A549 (cell line): Measurements from ENCODE around the gene PYGB. TPM values are rescaled to one million over a fixed set of nuclear protein-coding genes. Genes with fewer than 3 reads are reported as not detected.

Experiments used
- ATAC-seq, 2 experiments: fragments of 200-7000 bp in 1 of 2; fragments of >200 bp in 1 of 2; cut with Nextera tagmentation in 1 of 2; cut with Tn5 transposase in 1 of 2; 3 replicates each; pipeline versions ENCODE4 v1.8.0 to v1.9.1; 2018 to 2020; ENCODE audit warnings: mild to moderate bottlenecking in 1 of 2, moderate library complexity in 1 of 2
- CTCF ChIA-PET: fragments of 300-600 bp; sonication (Branson Sonifier 250); formaldehyde crosslinking; extraction: SDS; loops from one replicate; lab custom pipeline; 2021; ENCODE audit warnings: antibody characterized with exemption, inconsistent platforms; lab: Yijun Ruan, JAX
- POLR2A ChIA-PET: fragments of 350-600 bp; formaldehyde crosslinking; extraction: SDS; loops from one replicate; lab custom pipeline; 2021; ENCODE audit warnings: antibody characterized with exemption, inconsistent platforms; lab: Yijun Ruan, JAX
- DNase-seq, 2 experiments: peaks; one replicate each; pipeline versions ENCODE4 v3.0.0 to v3.0.0-alpha.2; 2011 to 2016; ENCODE audit warnings: low read depth in 1 of 2, low spot score in 1 of 2
- FAIRE-seq: peaks from 2 replicates; lab custom pipeline; 2011; peaks lifted over from hg19 to GRCh38; lab: Jason Lieb, UNC
- H3K27ac ChIP-seq, 2 experiments: fragments of >200 bp; sonication (Bioruptor Twin); formaldehyde crosslinking; 3 replicates each; pipeline ENCODE4 v1.5.1; 2016 to 2017
- H3K4me1 ChIP-seq: fragments of >200 bp; sonication (Bioruptor Twin); formaldehyde crosslinking; 3 replicates; pipeline ENCODE4 v1.6.1; 2016
- H3K4me2 ChIP-seq: fragments of >200 bp; sonication (Bioruptor Twin); formaldehyde crosslinking; 3 replicates; pipeline ENCODE4 v1.6.1; 2016
- H3K4me3 ChIP-seq: fragments of >200 bp; sonication (Bioruptor Twin); formaldehyde crosslinking; 3 replicates; pipeline ENCODE4 v1.5.1; 2016
- H3K9me3 ChIP-seq: fragments of >200 bp; sonication (Bioruptor Twin); formaldehyde crosslinking; 3 replicates; pipeline ENCODE4 v1.6.1; 2016
- ATOH8 ChIP-seq: fragments of 250-450 bp; sonication (Bioruptor Pico); IDR thresholded peaks from 2 replicates; pipeline ENCODE4 v1.5.0; 2020; ENCODE audit warnings: low read depth, mild to moderate bottlenecking, moderate library complexity
- CBX2 ChIP-seq: fragments of 200-600 bp; sonication (generic); IDR thresholded peaks from 2 replicates; pipeline ENCODE4 v1.6.1; 2016; ENCODE audit warnings: low read depth, mild to moderate bottlenecking, borderline replicate concordance
- CBX8 ChIP-seq: fragments of 200-600 bp; sonication (generic); IDR thresholded peaks from 2 replicates; pipeline ENCODE4 v1.6.1; 2016
- CHD4 ChIP-seq: fragments of 200-600 bp; sonication (generic); IDR thresholded peaks from 2 replicates; pipeline ENCODE4 v1.6.1; 2016; ENCODE audit warnings: antibody characterized with exemption, mild to moderate bottlenecking, borderline replicate concordance
- E2F6 ChIP-seq: IDR thresholded peaks from 2 replicates; pipeline ENCODE4 v1.6.1; 2012; ENCODE audit warnings: low read depth, borderline replicate concordance
- EHF ChIP-seq: fragments of 250-450 bp; sonication (Bioruptor Pico); IDR thresholded peaks from 2 replicates; pipeline ENCODE4 v1.5.0; 2020; ENCODE audit warnings: mild to moderate bottlenecking
- EHMT2 ChIP-seq: fragments of 200-600 bp; sonication (generic); IDR thresholded peaks from 2 replicates; pipeline ENCODE4 v1.6.1; 2016; ENCODE audit warnings: antibody characterized with exemption, low read depth, mild to moderate bottlenecking, moderate library complexity
- FOSL2 ChIP-seq, 2 experiments: fragments of 450-650 bp in 1 of 2; fragments of >200 bp in 1 of 2; sonication (Bioruptor Twin) in 1 of 2; formaldehyde crosslinking; IDR thresholded peaks; 2 replicates each; pipeline versions ENCODE4 v1.5.0 to v1.6.1; 2016 to 2020; ENCODE audit warnings: mild to moderate bottlenecking in 1 of 2, moderate library complexity in 1 of 2
- HDAC2 ChIP-seq: fragments of 200-600 bp; sonication (generic); IDR thresholded peaks from 2 replicates; pipeline ENCODE4 v1.6.1; 2016
- MAX ChIP-seq: IDR thresholded peaks from 2 replicates; pipeline ENCODE4 v1.6.1; 2012
- NR3C1 ChIP-seq: fragments of >200 bp; sonication (Bioruptor Twin); formaldehyde crosslinking; IDR thresholded peaks from 3 replicates; pipeline ENCODE4 v1.6.1; 2017
- PBX3 ChIP-seq: IDR thresholded peaks from 2 replicates; pipeline ENCODE4 v1.6.1; 2012
- RARB ChIP-seq: fragments of 250-450 bp; sonication (Bioruptor Pico); IDR thresholded peaks from 2 replicates; pipeline ENCODE4 v1.8.0; 2021; ENCODE audit warnings: mild to moderate bottlenecking, moderate library complexity
- SMC3 ChIP-seq: fragments of >200 bp; sonication (Bioruptor Twin); formaldehyde crosslinking; IDR thresholded peaks from 3 replicates; pipeline ENCODE4 v1.6.1; 2018; ENCODE audit warnings: inconsistent platforms
- SREBF2 ChIP-seq: fragments of 450-650 bp; IDR thresholded peaks from 2 replicates; pipeline ENCODE4 v1.6.1; 2014; ENCODE audit warnings: mild to moderate bottlenecking, moderate library complexity
- TFCP2L1 ChIP-seq: fragments of 250-450 bp; sonication (Bioruptor Pico); IDR thresholded peaks from 2 replicates; pipeline ENCODE4 v1.5.0; 2021; ENCODE audit warnings: mild to moderate bottlenecking
- USF2 ChIP-seq: fragments of 450-650 bp; IDR thresholded peaks from 2 replicates; pipeline ENCODE4 v1.6.1; 2014; ENCODE audit warnings: antibody characterized with exemption
- ZFP36 ChIP-seq: fragments of 450-650 bp; IDR thresholded peaks from 2 replicates; pipeline ENCODE4 v1.6.1; 2014; ENCODE audit warnings: borderline replicate concordance; ENCODE audit not compliant: partially characterized antibody
- WGBS: methylation state at CpG from one replicate; pipeline ENCODE4 v1.1.6; 2017; ENCODE audit errors: missing lambda C conversion rate; 5-methylcytosine and 5-hydroxymethylcytosine counted together
- polyA plus RNA-seq, 4 experiments: library from polyadenylated mRNA; depleted of rRNA in 3 of 4; stranded (reverse); fragments of >200 nt; fragmentation: RNase III in 1 of 4; extraction: RNeasy Plus Mini Kit Qiagen cat#74134 plus additional on column Dnase treatment in 1 of 4; gene quantifications; 2 replicates in 3 of 4; 3 replicates in 1 of 4; pipeline ENCODE4 v1.2.3, GENCODE V29; 2011 to 2017

The PYGB gene
- polyA plus RNA-seq, 2 of the 4 experiments (the other 2 are of a cell fraction): 93.2 to 100 TPM

- no peak for DNase-seq
- TF ChIP-seq RARB (no peak), SMC3 (no peak), CBX8 (no peak), CBX2 (no peak), PBX3 (no peak), EHMT2 (no peak)
- no peaks in the 10 kb centered on the region for H3K9me3 ChIP-seq
- no peak overlapping the region for H3K4me3 ChIP-seq
- 89% methylated on average over 5 of the region's 5 CpGs for WGBS
- peaks cover 8% of the 10 kb centered on the region; the same call in 1 of the 3 replicates for H3K4me1 ChIP-seq
- no peak overlapping the region for H3K27ac ChIP-seq
- ChIA-PET CTCF (interaction anchor here (2.8 kb wide), 1 partner anchor 10 kb away, joined by 11 read pairs; no protein-coding TSS in a partner anchor), POLR2A (no interaction called here)
- FAIRE-seq: no peak
- no peak overlapping the region for H3K4me2 ChIP-seq
- no peak for ATAC-seq
Measured at GRCh38 chr20:25324412-25324811, 76.5 kb downstream of the PYGB start.

- no peak overlapping the region; a peak in 1 of 6 replicates for H3K27ac ChIP-seq
- no peak for DNase-seq
- POLR2A ChIA-PET: interaction anchor here (0.5 kb wide), 1 partner anchor 61 kb away, joined by 4 read pairs; no protein-coding TSS in a partner anchor
- no peak for FAIRE-seq
- no peak; a peak in 1 of 6 replicates for ATAC-seq
- no peaks in the 10 kb centered on the region for H3K9me3 ChIP-seq
- peaks cover 8% of the 10 kb centered on the region; the same call in 1 of the 3 replicates for H3K4me1 ChIP-seq
- CTCF ChIA-PET: interaction anchor here (1.8 to 3.4 kb wide), 3 partner anchors 10 to 14 kb away, joined by 4 to 21 read pairs (median 11); no protein-coding TSS in a partner anchor
- 77% methylated on average over 3 of the region's 3 CpGs for WGBS
- TF ChIP-seq HDAC2 (no peak), MAX (no peak), TFCP2L1 (CRISPR knock-in tag) (no peak)
- H3K4me2 ChIP-seq: no peak overlapping the region
- H3K4me3 ChIP-seq: no peak overlapping the region
Measured at GRCh38 chr20:25325073-25325472, 77.2 kb downstream of the PYGB start.

GRCh38 chr20:25325997-25326396 lies 78.1 kb downstream of the PYGB start:
- 94% methylated on average over 2 of the region's 2 CpGs for WGBS
- peaks cover 8% of the 10 kb centered on the region; the same call in 1 of the 3 replicates for H3K4me1 ChIP-seq
- no peak overlapping the region for H3K4me3 ChIP-seq
- FAIRE-seq: no peak
- TF ChIP-seq E2F6: no peak
- no peak for TF ChIP-seq CHD4
- no peak for TF ChIP-seq NR3C1
- TF ChIP-seq FOSL2 (IDR thresholded peaks at IDR 0.05): no peak
- TF ChIP-seq FOSL2 (CRISPR knock-in tag; IDR thresholded peaks at IDR 0.05): no peak
- TF ChIP-seq SREBF2: no peak
- no peak for TF ChIP-seq ZFP36
- TF ChIP-seq EHF: no peak
- no peak for TF ChIP-seq CBX8
- no peak for TF ChIP-seq SMC3
- no peak for TF ChIP-seq ATOH8 (CRISPR knock-in tag)
- no peak for TF ChIP-seq TFCP2L1 (CRISPR knock-in tag)
- no peak for TF ChIP-seq USF2
- H3K27ac ChIP-seq: 0 out of 6 replicates have a peak overlapping the region, but pooled peaks of 1 of the 2 experiments have one; percentile 3
- no peaks in the 10 kb centered on the region for H3K9me3 ChIP-seq
- ChIA-PET CTCF (interaction anchor here (1.0 to 3.4 kb wide), 4 partner anchors 12 to 16 kb away, joined by 3 to 21 read pairs (median 4); no protein-coding TSS in a partner anchor), POLR2A (no interaction called here)
- no peak for DNase-seq
- no peak overlapping the region for H3K4me2 ChIP-seq
- no peak for ATAC-seq
